Colonic mucosa (tissue), 4 donors: Measurements from ENCODE around the gene PTPRJ. TPM values are rescaled to one million over a fixed set of nuclear protein-coding genes. Genes with fewer than 3 reads are reported as not detected.

Source experiments
- DNase-seq: peaks from one replicate; pipeline ENCODE4 v3.0.0-alpha.2; 2020
- H3K27ac ChIP-seq: fragments of 200-600 bp; one replicate; pipeline ENCODE4 v1.8.0; 2021
- H3K27me3 ChIP-seq: fragments of 200-600 bp; one replicate; pipeline ENCODE4 v1.8.0; 2021
- H3K36me3 ChIP-seq: fragments of 200-600 bp; one replicate; pipeline ENCODE4 v1.8.0; 2021
- H3K4me1 ChIP-seq: fragments of 200-600 bp; one replicate; pipeline ENCODE4 v1.8.0; 2021; ENCODE audit warnings: mild to moderate bottlenecking
- H3K4me3 ChIP-seq: fragments of 200-600 bp; one replicate; pipeline ENCODE4 v1.8.0; 2021
- H3K9ac ChIP-seq, 2 donors: one replicate each; pipeline ENCODE4 v1.7.0; 2013; ENCODE audit warnings: control low read depth in 2 of 2, low read depth in 2 of 2, low read length in 2 of 2
- H3K9me3 ChIP-seq: fragments of 200-600 bp; one replicate; pipeline ENCODE4 v1.8.0; 2021
- intact Hi-C: fragments of 100-400 bp; cut with DNase I; formaldehyde crosslinking; loops from one replicate; pipeline ENCODE4 v1.14.1; 2022
- total RNA-seq, 2 donors: library from RNA; stranded (reverse); fragmentation: NEBNext Ultra II Directional in 1 of 2; extraction: Animal tissue kit (Norgen Biotek cat#: 25700) in 1 of 2; gene quantifications; one replicate each; pipeline ENCODE4 v1.2.1, GENCODE V29; 2021
- TF ChIP-seq, protein P1 (sequence below): fragments of 200-600 bp; IDR thresholded peaks from one replicate; pipeline ENCODE4 v1.8.0; 2022; ENCODE audit warnings: antibody characterized with exemption, mild to moderate bottlenecking
- donor health status: healthy.
- donor health status: DM: no; HTN: no; CAD: no.
- donor health status: DM: no; HTN: no; CAD: no.

The PTPRJ gene
- total RNA-seq, 2 donors from 2014 or later, result 37.5 to 45.7 TPM

DNA sequence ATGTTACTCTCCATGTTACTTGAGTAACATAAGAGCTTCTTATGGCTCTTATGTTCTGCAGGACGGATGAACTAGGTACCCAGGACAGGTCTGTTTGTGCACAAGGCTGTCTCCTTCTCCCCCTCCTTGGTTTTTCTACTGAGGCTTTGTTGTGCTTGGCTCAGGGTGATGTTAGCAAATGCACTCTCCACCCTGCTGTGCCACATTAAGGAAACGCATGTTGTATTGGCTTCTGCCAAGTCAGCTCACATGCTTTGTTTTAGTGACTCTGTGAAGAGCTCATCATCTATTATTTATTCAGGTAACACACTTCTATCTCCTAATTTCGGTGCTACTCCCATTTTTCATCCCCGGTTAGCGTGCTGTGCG lies 108.3 kb downstream of the PTPRJ start:
- intact Hi-C loops, result no loop called here
- H3K27me3 ChIP-seq, result no peaks in the 10 kb centered on the region
- H3K9ac ChIP-seq, result no peak overlapping the region
- H3K36me3 ChIP-seq, result no peaks in the 10 kb centered on the region
- no peak for DNase-seq
- H3K9me3 ChIP-seq, result no peaks in the 10 kb centered on the region
- H3K4me3 ChIP-seq, result no peak overlapping the region
- H3K27ac ChIP-seq, result no peak overlapping the region
- peaks cover 14% of the 10 kb centered on the region for H3K4me1 ChIP-seq
- TF ChIP-seq, protein P1, sequence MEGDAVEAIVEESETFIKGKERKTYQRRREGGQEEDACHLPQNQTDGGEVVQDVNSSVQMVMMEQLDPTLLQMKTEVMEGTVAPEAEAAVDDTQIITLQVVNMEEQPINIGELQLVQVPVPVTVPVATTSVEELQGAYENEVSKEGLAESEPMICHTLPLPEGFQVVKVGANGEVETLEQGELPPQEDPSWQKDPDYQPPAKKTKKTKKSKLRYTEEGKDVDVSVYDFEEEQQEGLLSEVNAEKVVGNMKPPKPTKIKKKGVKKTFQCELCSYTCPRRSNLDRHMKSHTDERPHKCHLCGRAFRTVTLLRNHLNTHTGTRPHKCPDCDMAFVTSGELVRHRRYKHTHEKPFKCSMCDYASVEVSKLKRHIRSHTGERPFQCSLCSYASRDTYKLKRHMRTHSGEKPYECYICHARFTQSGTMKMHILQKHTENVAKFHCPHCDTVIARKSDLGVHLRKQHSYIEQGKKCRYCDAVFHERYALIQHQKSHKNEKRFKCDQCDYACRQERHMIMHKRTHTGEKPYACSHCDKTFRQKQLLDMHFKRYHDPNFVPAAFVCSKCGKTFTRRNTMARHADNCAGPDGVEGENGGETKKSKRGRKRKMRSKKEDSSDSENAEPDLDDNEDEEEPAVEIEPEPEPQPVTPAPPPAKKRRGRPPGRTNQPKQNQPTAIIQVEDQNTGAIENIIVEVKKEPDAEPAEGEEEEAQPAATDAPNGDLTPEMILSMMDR, result no peak

DNA sequence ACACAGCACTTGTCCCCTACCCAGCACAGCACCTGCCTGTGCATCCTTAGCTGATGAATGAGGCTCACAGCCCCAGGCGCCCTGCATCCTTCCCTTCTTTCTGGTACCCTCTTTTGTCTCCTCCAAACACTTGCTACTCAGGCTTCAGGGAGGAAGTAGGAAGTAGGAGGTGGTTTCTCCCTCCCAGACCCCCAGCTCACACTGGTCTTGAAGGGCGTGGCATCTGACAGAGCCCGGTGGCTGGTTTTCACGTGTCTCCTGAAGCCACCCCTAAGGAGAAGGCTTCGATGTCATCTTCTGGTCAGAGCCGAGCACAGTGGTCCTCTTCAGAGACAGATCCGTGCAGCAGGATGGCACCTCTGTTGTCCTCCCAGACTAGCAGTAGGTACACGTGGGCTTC lies 109.8 kb downstream of the PTPRJ start:
- Histone ChIP-seq H3K9ac (no peak overlapping the region), H3K36me3 (no peaks in the 10 kb centered on the region), H3K4me3 (no peak overlapping the region), H3K27ac (no peak overlapping the region), H3K4me1 (peaks cover 18% of the 10 kb centered on the region), H3K9me3 (no peaks in the 10 kb centered on the region), H3K27me3 (no peaks in the 10 kb centered on the region)
- TF ChIP-seq, protein P1, result no peak
- intact Hi-C loops, result no loop called here
- no peak for DNase-seq

GRCh38 chr11:48091426-48092102 lies 111.2 kb downstream of the PTPRJ start:
- no peak for DNase-seq
- Histone ChIP-seq H3K9ac (no peak overlapping the region), H3K27me3 (no peaks in the 10 kb centered on the region), H3K4me3 (no peak overlapping the region), H3K4me1 (peaks cover 18% of the 10 kb centered on the region), H3K27ac (no peak overlapping the region), H3K9me3 (no peaks in the 10 kb centered on the region), H3K36me3 (no peaks in the 10 kb centered on the region)
- intact Hi-C loops, result no loop called here
- TF ChIP-seq, protein P1, result no peak

DNA sequence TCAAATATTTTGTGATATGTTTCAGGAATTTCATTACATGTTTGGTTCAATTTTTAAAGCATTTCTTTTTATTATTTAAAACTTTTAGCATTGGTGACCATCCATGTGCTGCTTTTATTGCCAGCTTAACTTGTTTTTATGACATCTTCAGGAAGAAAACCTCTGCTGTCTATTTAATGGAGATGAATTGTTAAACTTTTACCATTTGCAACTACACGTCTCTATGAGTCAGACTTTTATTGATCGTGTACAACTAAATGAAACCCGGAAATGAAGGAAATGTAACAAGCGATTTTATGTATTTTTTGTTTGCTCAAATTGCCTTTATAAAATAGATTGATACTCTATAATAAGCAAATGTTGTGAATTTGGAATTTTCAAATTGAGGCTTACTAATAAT lies 113.0 kb downstream of the PTPRJ start:
- no peak overlapping the region for H3K4me3 ChIP-seq
- H3K27me3 ChIP-seq, result no peaks in the 10 kb centered on the region
- H3K27ac ChIP-seq, result peak overlapping the region; percentile 65
- no peaks in the 10 kb centered on the region for H3K9me3 ChIP-seq
- TF ChIP-seq, protein P1, result no peak
- DNase-seq, result no peak
- no peak overlapping the region for H3K9ac ChIP-seq
- peaks cover 10% of the 10 kb centered on the region for H3K4me1 ChIP-seq
- intact Hi-C loops, result no loop called here
- H3K36me3 ChIP-seq, result no peaks in the 10 kb centered on the region

GRCh38 chr11:48093795-48094642 lies 113.7 kb downstream of the PTPRJ start:
- Histone ChIP-seq H3K27me3 (no peaks in the 10 kb centered on the region), H3K36me3 (no peaks in the 10 kb centered on the region), H3K9me3 (no peaks in the 10 kb centered on the region), H3K27ac (peak overlapping the region; percentile 65), H3K9ac (no peak overlapping the region), H3K4me3 (no peak overlapping the region), H3K4me1 (peaks cover 8% of the 10 kb centered on the region)
- intact Hi-C loops, result no loop called here
- TF ChIP-seq, protein P1, result no peak
- DNase-seq, result peak; percentile 42
